Suprapubic skin (tissue), 4 donors: Measurements from ENCODE around the gene ZNF22. TPM values are rescaled to one million over a fixed set of nuclear protein-coding genes. Genes with fewer than 3 reads are reported as not detected.

Source experiments
- DNase-seq, 2 donors: peaks; one replicate each; pipeline ENCODE4 v3.0.0-alpha.2; 2019; ENCODE audit warnings: low spot score in 2 of 2
- H3K27ac ChIP-seq: fragments of 200-600 bp; sonication (generic); one replicate; pipeline ENCODE4 v1.5.1; 2019
- H3K27me3 ChIP-seq: fragments of 200-600 bp; sonication (generic); one replicate; pipeline ENCODE4 v1.5.1; 2019
- H3K36me3 ChIP-seq: fragments of 200-600 bp; sonication (generic); one replicate; pipeline ENCODE4 v1.5.1; 2019
- H3K4me1 ChIP-seq: fragments of 200-600 bp; sonication (generic); one replicate; pipeline ENCODE4 v1.5.1; 2019
- H3K4me3 ChIP-seq: fragments of 200-600 bp; sonication (generic); one replicate; pipeline ENCODE4 v1.5.1; 2019; ENCODE audit warnings: mild to moderate bottlenecking
- H3K9me3 ChIP-seq: fragments of 200-600 bp; sonication (generic); one replicate; pipeline ENCODE4 v1.5.1; 2019
- EP300 ChIP-seq: sonication (generic); formaldehyde crosslinking; IDR thresholded peaks from one replicate; pipeline ENCODE4 v1.6.1; 2017; ENCODE audit warnings: antibody characterized with exemption
- POLR2A ChIP-seq, 2 donors: fragments of 450-650 bp; IDR thresholded peaks; one replicate each; pipeline ENCODE4 v1.6.1; 2017; ENCODE audit warnings: antibody characterized with exemption in 2 of 2, mild to moderate bottlenecking in 2 of 2, moderate library complexity in 2 of 2
- POLR2AphosphoS5 ChIP-seq, 3 donors: sonication (generic); formaldehyde crosslinking; IDR thresholded peaks; one replicate each; pipeline ENCODE4 v1.6.1; 2017; ENCODE audit warnings: antibody characterized with exemption in 3 of 3
- WGBS: methylation state at CpG from one replicate; pipeline ENCODE4 v1.1.5; 2018; 5-methylcytosine and 5-hydroxymethylcytosine counted together
- total RNA-seq, 4 donors: library from RNA; depleted of rRNA; stranded (reverse); fragments of >200 nt; gene quantifications; one replicate each; pipeline ENCODE4 v1.1.0, GENCODE V29; 2016
- TF ChIP-seq, protein P1 (sequence below), 2 donors: fragments of 200-600 bp in 1 of 2; fragments of 450-650 bp in 1 of 2; sonication (generic) in 1 of 2; IDR thresholded peaks; one replicate each; pipeline ENCODE4 v1.5.1; 2016 to 2019; ENCODE audit warnings: antibody characterized with exemption in 2 of 2, mild to moderate bottlenecking in 1 of 2, moderate library complexity in 1 of 2

The ZNF22 gene
- 10 to 100 TPM in 1 of 4 donors, 1 to 10 TPM in 3; 6.7 to 15.1 (median 8.5) TPM for total RNA-seq

GRCh38 chr10:45000752-45001380, at the start of gene ZNF22:
ZNF22 (plus strand) TSS chr10:45000923; CDS start chr10:45003369, 2,446 bp downstream.
- Histone ChIP-seq H3K4me3 (peak within 1 kb of the TSS; percentile 66), H3K4me1 (peaks cover 58% of the 10 kb centered on the region), H3K9me3 (no peaks in the 10 kb centered on the region), H3K27me3 (no peaks in the 10 kb centered on the region), H3K36me3 (peaks cover 11% of the 10 kb centered on the region), H3K27ac (peak within 1 kb of the TSS; percentile 97)
- DNase-seq = no peak
- 0% methylated on average over 17 of the region's 79 CpGs for WGBS
- TF ChIP-seq EP300 = no peak
- TF ChIP-seq POLR2A (IDR thresholded peaks at IDR 0.05) = peak in 1 of 2 donors; percentile 50
- TF ChIP-seq, protein P1, sequence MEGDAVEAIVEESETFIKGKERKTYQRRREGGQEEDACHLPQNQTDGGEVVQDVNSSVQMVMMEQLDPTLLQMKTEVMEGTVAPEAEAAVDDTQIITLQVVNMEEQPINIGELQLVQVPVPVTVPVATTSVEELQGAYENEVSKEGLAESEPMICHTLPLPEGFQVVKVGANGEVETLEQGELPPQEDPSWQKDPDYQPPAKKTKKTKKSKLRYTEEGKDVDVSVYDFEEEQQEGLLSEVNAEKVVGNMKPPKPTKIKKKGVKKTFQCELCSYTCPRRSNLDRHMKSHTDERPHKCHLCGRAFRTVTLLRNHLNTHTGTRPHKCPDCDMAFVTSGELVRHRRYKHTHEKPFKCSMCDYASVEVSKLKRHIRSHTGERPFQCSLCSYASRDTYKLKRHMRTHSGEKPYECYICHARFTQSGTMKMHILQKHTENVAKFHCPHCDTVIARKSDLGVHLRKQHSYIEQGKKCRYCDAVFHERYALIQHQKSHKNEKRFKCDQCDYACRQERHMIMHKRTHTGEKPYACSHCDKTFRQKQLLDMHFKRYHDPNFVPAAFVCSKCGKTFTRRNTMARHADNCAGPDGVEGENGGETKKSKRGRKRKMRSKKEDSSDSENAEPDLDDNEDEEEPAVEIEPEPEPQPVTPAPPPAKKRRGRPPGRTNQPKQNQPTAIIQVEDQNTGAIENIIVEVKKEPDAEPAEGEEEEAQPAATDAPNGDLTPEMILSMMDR (IDR thresholded peaks at IDR 0.05) = no peak

DNA sequence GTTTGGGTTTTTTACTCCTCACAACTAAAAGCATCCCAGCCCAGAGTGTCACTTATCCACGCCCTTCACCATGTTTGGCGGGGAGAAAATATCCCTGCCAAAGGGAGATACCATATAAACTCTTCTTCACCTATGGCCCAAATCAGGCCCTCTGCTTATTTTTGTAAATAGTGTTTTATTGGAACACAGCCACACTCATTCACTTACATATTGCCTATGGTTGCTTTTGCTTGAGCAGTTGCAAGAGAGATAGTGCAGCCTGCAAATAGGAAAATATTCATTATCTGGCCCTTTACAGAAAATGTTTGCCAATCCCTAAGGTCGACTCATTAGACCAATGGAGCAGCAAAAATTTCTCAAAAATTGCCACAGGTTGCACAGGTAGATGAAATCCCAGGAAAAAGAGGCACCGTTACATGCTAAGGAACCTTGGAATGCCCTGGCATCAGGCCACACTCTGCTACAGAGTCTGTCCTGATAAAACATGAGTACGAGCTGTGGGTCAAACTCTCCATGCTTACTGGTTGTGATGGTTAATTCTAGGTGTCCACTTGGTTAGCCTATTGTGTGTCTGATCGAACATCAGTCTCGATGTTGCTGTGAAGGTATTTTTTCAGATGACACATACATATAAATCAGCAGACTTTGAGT, 49.0 kb upstream of the ZNF22 start:
- Histone ChIP-seq H3K9me3 (no peaks in the 10 kb centered on the region), H3K36me3 (peaks cover 4% of the 10 kb centered on the region), H3K4me3 (no peak overlapping the region), H3K27me3 (no peaks in the 10 kb centered on the region), H3K27ac (no peak overlapping the region), H3K4me1 (peaks cover 6% of the 10 kb centered on the region)
- TF ChIP-seq, protein P1 (IDR thresholded peaks at IDR 0.05) = no peak
- TF ChIP-seq POLR2AphosphoS5 (IDR thresholded peaks at IDR 0.05) = no peak
- TF ChIP-seq EP300 = no peak
- no peak for TF ChIP-seq POLR2A (IDR thresholded peaks at IDR 0.05)
- DNase-seq = peak in 1 of 2 donors; percentile 28
- 88% methylated on average over 7 of the region's 7 CpGs for WGBS

GRCh38 chr10:44952779-44953231, 47.9 kb upstream of the ZNF22 start:
- Histone ChIP-seq H3K27ac (no peak overlapping the region), H3K27me3 (no peaks in the 10 kb centered on the region), H3K4me1 (peaks cover 11% of the 10 kb centered on the region), H3K9me3 (no peaks in the 10 kb centered on the region), H3K36me3 (peaks cover 4% of the 10 kb centered on the region), H3K4me3 (no peak overlapping the region)
- 81% methylated on average over 2 of the region's 2 CpGs for WGBS
- peak in 1 of 2 donors; percentile 8 for DNase-seq
- TF ChIP-seq POLR2AphosphoS5 (IDR thresholded peaks at IDR 0.05) (no peak), POLR2A (IDR thresholded peaks at IDR 0.05) (no peak), EP300 (no peak)
- TF ChIP-seq, protein P1 (IDR thresholded peaks at IDR 0.05) = no peak

GRCh38 chr10:44954042-44954441, 46.7 kb upstream of the ZNF22 start:
- TF ChIP-seq, protein P1 (IDR thresholded peaks at IDR 0.05) = no peak
- no peak for TF ChIP-seq EP300
- TF ChIP-seq POLR2AphosphoS5 (IDR thresholded peaks at IDR 0.05) = no peak
- TF ChIP-seq POLR2A (IDR thresholded peaks at IDR 0.05) = no peak
- no peak overlapping the region for H3K4me3 ChIP-seq
- H3K4me1 ChIP-seq = peaks cover 23% of the 10 kb centered on the region
- no peaks in the 10 kb centered on the region for H3K9me3 ChIP-seq
- H3K36me3 ChIP-seq = peaks cover 4% of the 10 kb centered on the region
- H3K27ac ChIP-seq = no peak overlapping the region
- DNase-seq = no peak
- H3K27me3 ChIP-seq = no peaks in the 10 kb centered on the region

DNA sequence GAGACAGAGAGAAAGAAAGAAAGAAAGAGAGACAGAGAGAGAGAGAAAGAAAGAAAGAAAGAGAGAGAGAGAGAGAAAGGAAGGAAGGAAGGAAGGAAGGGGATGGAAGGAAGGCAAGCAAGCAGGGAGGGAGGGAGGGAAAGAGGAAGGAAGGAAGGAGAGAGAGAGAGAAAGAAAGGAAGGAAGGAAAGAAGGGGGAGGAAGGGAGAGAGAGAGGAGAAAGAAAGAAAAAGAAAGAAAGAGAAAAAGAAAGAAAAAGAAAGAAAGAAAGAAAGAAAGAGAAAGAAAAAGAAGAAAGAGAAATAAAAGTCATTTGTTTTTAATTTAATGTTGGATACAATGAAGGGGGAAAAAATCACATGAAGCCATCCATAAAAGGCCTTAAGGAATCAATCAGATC, 45.8 kb upstream of the ZNF22 start:
- no peaks in the 10 kb centered on the region for H3K27me3 ChIP-seq
- peak overlapping the region; percentile 28 for H3K27ac ChIP-seq
- H3K4me1 ChIP-seq = peaks cover 29% of the 10 kb centered on the region
- no peak overlapping the region for H3K4me3 ChIP-seq
- TF ChIP-seq POLR2AphosphoS5 (IDR thresholded peaks at IDR 0.05) (no peak), POLR2A (IDR thresholded peaks at IDR 0.05) (no peak), EP300 (no peak)
- TF ChIP-seq, protein P1 (IDR thresholded peaks at IDR 0.05) = no peak
- H3K9me3 ChIP-seq = no peaks in the 10 kb centered on the region
- H3K36me3 ChIP-seq = peaks cover 4% of the 10 kb centered on the region
- no peak for DNase-seq
